GM19455 (cell line): ENCODE data around the gene NOTCH2.
A peak's percentile ranks its signal among the peaks of the same experiment; 100 is the strongest.
"Not testable (repeated sequence)": the region's sequence is repeated elsewhere in the genome, so short reads cannot be mapped to it uniquely, and the experiment has no call there.

ENCODE experiments used
- ATAC-seq: cut with Tn5 transposase; IDR thresholded peaks from one replicate; pipeline ENCODE4 v1.9.1; 2021; ENCODE audit not compliant: unreplicated experiment

Gene NOTCH2

GRCh38 chr1:120069067-120069919, at the start of gene NOTCH2:
NOTCH2 (minus strand) TSS chr1:120069662; CDS start chr1:120069406, 256 bp downstream.
- not testable (repeated sequence) for ATAC-seq

- ATAC-seq: peak; percentile 65
Observed at GRCh38 chr1:120117371-120118177, 48.1 kb upstream of the NOTCH2 start.

- ATAC-seq: not testable (repeated sequence)
Observed at GRCh38 chr1:120116094-120116493, 46.6 kb upstream of the NOTCH2 start.

- ATAC-seq: not testable (repeated sequence)
Observed at GRCh38 chr1:120113134-120113533, 43.7 kb upstream of the NOTCH2 start.

GRCh38 chr1:120112212-120112611, 42.8 kb upstream of the NOTCH2 start:
- ATAC-seq: not testable (repeated sequence)

- not testable (repeated sequence) for ATAC-seq
Observed at GRCh38 chr1:120111771-120112170, 42.3 kb upstream of the NOTCH2 start.

GRCh38 chr1:120111008-120111407, 41.5 kb upstream of the NOTCH2 start:
- not testable (repeated sequence) for ATAC-seq

GRCh38 chr1:120109656-120110055, 40.2 kb upstream of the NOTCH2 start:
- not testable (repeated sequence) for ATAC-seq

- not testable (repeated sequence) for ATAC-seq
Observed at GRCh38 chr1:120109180-120109579, 39.7 kb upstream of the NOTCH2 start.

GRCh38 chr1:120105288-120105687, 35.8 kb upstream of the NOTCH2 start:
- ATAC-seq: not testable (repeated sequence)

GRCh38 chr1:120103768-120104167, 34.3 kb upstream of the NOTCH2 start:
- not testable (repeated sequence) for ATAC-seq

- not testable (repeated sequence) for ATAC-seq
Observed at GRCh38 chr1:120101593-120101992, 32.1 kb upstream of the NOTCH2 start.

GRCh38 chr1:120100590-120100989, 31.1 kb upstream of the NOTCH2 start:
- not testable (repeated sequence) for ATAC-seq

GRCh38 chr1:120098986-120099759, 29.7 kb upstream of the NOTCH2 start:
- ATAC-seq: not testable (repeated sequence)

- ATAC-seq: not testable (repeated sequence)
Observed at GRCh38 chr1:120096981-120097545, 27.6 kb upstream of the NOTCH2 start.

- ATAC-seq: not testable (repeated sequence)
Observed at GRCh38 chr1:120093548-120094181, 24.2 kb upstream of the NOTCH2 start.

GRCh38 chr1:120092232-120093218, 23.1 kb upstream of the NOTCH2 start:
- ATAC-seq: not testable (repeated sequence)

GRCh38 chr1:120090830-120091229, 21.4 kb upstream of the NOTCH2 start:
- ATAC-seq: not testable (repeated sequence)

- ATAC-seq: not testable (repeated sequence)
Observed at GRCh38 chr1:120087959-120088358, 18.5 kb upstream of the NOTCH2 start.
